Astrocyte (in vitro differentiated cells and primary cell): ENCODE data around the gene P3H4. TPM values are rescaled to one million over a fixed set of nuclear protein-coding genes. Genes with fewer than 3 reads are reported as not detected.
A peak's percentile ranks its signal among the peaks of the same experiment; 100 is the strongest.
"Not testable (repeated sequence)": the region's sequence is repeated elsewhere in the genome, so short reads cannot be mapped to it uniquely, and the experiment has no call there.

ENCODE experiments used
- DNase-seq: peaks from one replicate; pipeline ENCODE4 v3.0.0-alpha.2; 2010; ENCODE audit warnings: low read depth
- FAIRE-seq: peaks from 2 replicates; lab custom pipeline; 2011; peaks lifted over from hg19 to GRCh38; lab: Jason Lieb, UNC
- H2AFZ ChIP-seq: 2 replicates; pipeline ENCODE4 v1.6.0; 2012; ENCODE audit warnings: low read depth, low read length, inconsistent platforms
- H3K27ac ChIP-seq: 2 replicates; pipeline ENCODE4 v1.5.1; 2011; ENCODE audit warnings: low read depth, low read length, inconsistent platforms
- H3K27me3 ChIP-seq: 2 replicates; pipeline ENCODE4 v1.6.0; 2011; ENCODE audit warnings: low read length, inconsistent platforms; ENCODE audit not compliant: insufficient read depth
- H3K36me3 ChIP-seq: 2 replicates; pipeline ENCODE4 v1.5.1; 2011; ENCODE audit warnings: low read length, inconsistent platforms; ENCODE audit not compliant: insufficient read depth
- H3K4me1 ChIP-seq: 2 replicates; pipeline ENCODE4 v1.5.1; 2011; ENCODE audit warnings: low read length, inconsistent platforms; ENCODE audit not compliant: insufficient read depth
- H3K4me2 ChIP-seq: 2 replicates; pipeline ENCODE4 v1.6.0; 2012; ENCODE audit warnings: low read length, inconsistent platforms
- H3K4me3 ChIP-seq: 2 replicates; pipeline ENCODE4 v1.5.1; 2011; ENCODE audit warnings: low read depth, mild to moderate bottlenecking, low read length, inconsistent platforms; ENCODE audit not compliant: insufficient read depth
- H3K79me2 ChIP-seq: 2 replicates; pipeline ENCODE4 v1.6.0; 2012; ENCODE audit warnings: mild to moderate bottlenecking, low read length, inconsistent platforms; ENCODE audit not compliant: insufficient read depth
- H3K9ac ChIP-seq: 2 replicates; pipeline ENCODE4 v1.6.0; 2012; ENCODE audit warnings: mild to moderate bottlenecking, low read length, inconsistent platforms
- H3K9me3 ChIP-seq: 2 replicates; pipeline ENCODE4 v1.5.1; 2012; ENCODE audit warnings: low read depth, mild to moderate bottlenecking, low read length, inconsistent platforms; ENCODE audit not compliant: insufficient read depth
- H4K20me1 ChIP-seq: 2 replicates; pipeline ENCODE4 v1.6.0; 2012; ENCODE audit warnings: low read length, inconsistent platforms; ENCODE audit not compliant: insufficient read depth
- H3K27ac Mint-ChIP-seq: one replicate; pipeline ENCODE4 v1.8.0; 2021; ENCODE audit warnings: mild to moderate bottlenecking, mixed read lengths; ENCODE audit not compliant: unreplicated experiment
- H3K27me3 Mint-ChIP-seq: one replicate; pipeline ENCODE4 v1.8.0; 2021; ENCODE audit warnings: low read depth, mixed read lengths; ENCODE audit not compliant: unreplicated experiment
- H3K36me3 Mint-ChIP-seq: one replicate; pipeline ENCODE4 v1.8.0; 2021; ENCODE audit warnings: low read depth, mixed read lengths; ENCODE audit not compliant: unreplicated experiment
- H3K4me1 Mint-ChIP-seq: one replicate; pipeline ENCODE4 v1.8.0; 2021; ENCODE audit warnings: low read depth, mixed read lengths; ENCODE audit not compliant: unreplicated experiment
- H3K4me3 Mint-ChIP-seq: one replicate; pipeline ENCODE4 v1.8.0; 2021; ENCODE audit warnings: mild to moderate bottlenecking, moderate library complexity, mixed read lengths; ENCODE audit not compliant: unreplicated experiment
- H3K9me3 Mint-ChIP-seq: one replicate; pipeline ENCODE4 v1.8.0; 2021; ENCODE audit warnings: mild to moderate bottlenecking, mixed read lengths; ENCODE audit not compliant: unreplicated experiment
- CTCF ChIP-seq: IDR thresholded peaks from 2 replicates; pipeline ENCODE4 v1.5.1; 2011; ENCODE audit warnings: low read depth, mild to moderate bottlenecking, inconsistent platforms, low read length, moderate library complexity; ENCODE audit not compliant: insufficient read depth
- EZH2 ChIP-seq: IDR thresholded peaks from 2 replicates; pipeline ENCODE4 v1.6.1; 2012; ENCODE audit warnings: mild to moderate bottlenecking, low read length, inconsistent platforms; ENCODE audit not compliant: insufficient read depth
- total RNA-seq: library from RNA; stranded (reverse); gene quantifications from 2 replicates; pipeline ENCODE4 v1.2.1, GENCODE V29; 2021

The P3H4 gene
- total RNA-seq, 1 donor from 2014 or later = 81.5 TPM

- not testable (repeated sequence) for H3K9me3 ChIP-seq, H3K27ac ChIP-seq, H3K27me3 Mint-ChIP-seq, H3K4me1 ChIP-seq, H3K9ac ChIP-seq, H3K4me3 Mint-ChIP-seq, H4K20me1 ChIP-seq, H3K4me3 ChIP-seq, H2AFZ ChIP-seq, H3K4me2 ChIP-seq, H3K9me3 Mint-ChIP-seq, H3K36me3 Mint-ChIP-seq, DNase-seq, FAIRE-seq, H3K36me3 ChIP-seq, H3K27ac Mint-ChIP-seq, H3K27me3 ChIP-seq, H3K4me1 Mint-ChIP-seq
- H3K79me2 ChIP-seq = peaks cover 14% of the 10 kb centered on the region
Observed at GRCh38 chr17:41839448-41839847, 27.7 kb upstream of the P3H4 start.

- no peak within 1 kb of the TSS for H3K27ac ChIP-seq
- Mint-ChIP-seq H3K4me3 (peak within 1 kb of the TSS; percentile 86), H3K27ac (no peak within 1 kb of the TSS), H3K9me3 (no peaks in the 10 kb centered on the region), H3K36me3 (peaks cover 3% of the 10 kb centered on the region), H3K27me3 (peaks cover 5% of the 10 kb centered on the region), H3K4me1 (peaks cover 3% of the 10 kb centered on the region)
- H3K4me2 ChIP-seq = peak within 1 kb of the TSS; percentile 88
- H3K4me3 ChIP-seq = no peak within 1 kb of the TSS
- H2AFZ ChIP-seq = peak within 1 kb of the TSS; percentile 93
- peak within 1 kb of the TSS; percentile 80 for H3K9ac ChIP-seq
- no peaks in the 10 kb centered on the region for H3K36me3 ChIP-seq
- H3K9me3 ChIP-seq = no peaks in the 10 kb centered on the region
- H4K20me1 ChIP-seq = peaks cover 11% of the 10 kb centered on the region
- no peak for TF ChIP-seq EZH2
- no peak for TF ChIP-seq CTCF
- peaks cover 7% of the 10 kb centered on the region for H3K4me1 ChIP-seq
- H3K79me2 ChIP-seq = peaks cover 17% of the 10 kb centered on the region
- no peaks in the 10 kb centered on the region for H3K27me3 ChIP-seq
- FAIRE-seq = no peak
- DNase-seq = no peak
Observed at GRCh38 chr17:41837761-41838538, 26.2 kb upstream of the P3H4 start, which contains the start of gene KLHL10. TSS of gene KLHL10 (plus strand) at chr17:41837825. CDS start at chr17:41837933, 108 bp downstream.

- FAIRE-seq (no peak), DNase-seq (no peak)
- Histone ChIP-seq H3K79me2 (peaks cover 17% of the 10 kb centered on the region), H4K20me1 (peaks cover 11% of the 10 kb centered on the region), H3K27ac (no peak overlapping the region), H3K27me3 (no peaks in the 10 kb centered on the region), H3K4me2 (peak overlapping the region; percentile 88), H3K36me3 (peaks cover 3% of the 10 kb centered on the region), H3K9ac (peak overlapping the region; percentile 80), H3K4me1 (peaks cover 7% of the 10 kb centered on the region), H3K9me3 (no peaks in the 10 kb centered on the region), H2AFZ (peak overlapping the region; percentile 93), H3K4me3 (peak overlapping the region; percentile 66)
- peaks cover 3% of the 10 kb centered on the region for H3K27me3 Mint-ChIP-seq
- H3K27ac Mint-ChIP-seq = no peak overlapping the region
- H3K9me3 Mint-ChIP-seq = no peaks in the 10 kb centered on the region
- peaks cover 3% of the 10 kb centered on the region for H3K36me3 Mint-ChIP-seq
- no peak for TF ChIP-seq CTCF
- TF ChIP-seq EZH2 = no peak
- peak overlapping the region; percentile 86 for H3K4me3 Mint-ChIP-seq
- H3K4me1 Mint-ChIP-seq = peaks cover 3% of the 10 kb centered on the region
Observed at GRCh38 chr17:41836550-41837196, 24.9 kb upstream of the P3H4 start.
